T-helper 22 cell (primary cell): ENCODE measurements around the gene SETD6.
"Not testable (repeated sequence)": the region's sequence is repeated elsewhere in the genome, so short reads cannot be mapped to it uniquely, and the experiment has no call there.

Experiments
- DNase-seq: peaks from one replicate; pipeline ENCODE4 v3.0.0-alpha.2; 2020; ENCODE audit warnings: low read depth

Gene SETD6

GRCh38 chr16:58542291-58542690 lies 27.0 kb downstream of the SETD6 start:
- no peak for DNase-seq

- no peak for DNase-seq
Measured at GRCh38 chr16:58543685-58544084, 28.4 kb downstream of the SETD6 start.

DNA sequence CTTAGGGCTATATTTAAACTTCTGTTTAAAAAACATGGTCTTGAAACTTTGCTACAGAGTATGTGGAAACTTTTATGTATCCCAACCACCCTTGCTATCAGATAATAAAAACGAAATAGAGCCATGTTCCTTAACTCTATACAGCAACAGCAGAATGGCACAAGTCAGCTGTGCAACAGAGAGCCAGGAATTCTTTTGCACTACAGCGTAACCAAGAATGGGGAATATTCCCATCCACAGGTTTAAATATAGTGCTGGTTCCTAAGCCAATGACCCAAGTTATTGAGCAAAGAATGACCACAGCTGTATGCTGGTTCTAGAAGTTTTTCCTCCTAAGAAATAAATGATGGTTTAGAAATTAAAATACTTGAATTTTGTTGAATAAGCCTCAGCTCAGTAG lies 33.1 kb downstream of the SETD6 start:
- DNase-seq, result no peak

DNA sequence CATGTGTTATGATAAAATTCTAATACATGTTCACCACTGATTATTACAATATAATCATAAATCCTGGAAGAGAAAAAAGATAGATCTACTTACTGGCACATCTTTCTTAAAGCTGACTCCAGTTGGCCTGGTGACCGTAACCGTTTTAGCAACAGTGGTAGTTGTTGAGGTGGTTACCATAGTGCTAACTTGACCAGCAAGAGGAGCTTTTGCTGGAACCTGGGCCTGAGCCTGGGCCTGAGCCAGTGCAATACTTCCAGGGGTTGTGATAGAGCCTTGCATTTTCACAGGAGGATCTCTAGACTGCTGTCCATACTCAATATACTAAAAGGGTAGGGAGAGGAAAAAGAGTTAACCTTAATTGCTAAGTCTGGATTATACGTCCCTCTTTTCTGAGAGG lies 36.2 kb downstream of the SETD6 start:
- DNase-seq, result no peak

DNA sequence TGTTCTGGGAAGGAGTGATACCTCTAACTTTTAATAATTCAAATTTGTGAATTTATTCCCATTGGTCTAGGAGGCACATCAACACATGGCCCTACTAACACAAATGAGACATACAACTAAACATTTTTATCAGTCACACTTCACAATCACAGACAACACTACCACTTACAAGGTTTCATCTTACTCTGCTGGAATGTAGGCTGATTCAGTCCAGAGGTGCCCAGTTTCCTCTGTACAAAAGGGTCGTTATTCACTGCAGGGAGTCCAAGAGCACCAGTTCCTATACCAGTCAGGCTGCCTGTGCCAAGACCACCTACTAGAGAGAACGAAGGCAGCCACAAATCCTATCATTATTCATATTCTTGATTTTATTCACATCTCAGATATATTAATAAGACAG lies 41.4 kb downstream of the SETD6 start:
- DNase-seq, result no peak

DNA sequence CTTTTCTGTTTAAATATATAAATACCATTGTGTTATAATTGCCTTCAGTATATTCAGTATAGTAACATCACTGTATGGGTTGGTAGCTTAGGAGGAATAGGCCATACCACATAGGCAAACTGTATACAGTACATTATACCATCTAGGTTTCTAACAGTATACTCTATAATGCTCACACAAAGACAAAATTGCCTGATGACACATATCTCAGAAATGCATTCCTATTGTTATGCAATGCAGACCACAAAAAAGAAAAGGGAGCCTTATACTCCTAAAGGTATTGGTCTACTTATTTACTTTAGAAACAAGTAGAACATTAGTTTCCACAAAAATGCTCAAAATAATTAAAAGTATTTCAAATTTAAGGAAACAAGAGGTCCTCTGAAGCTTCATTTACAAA lies 47.9 kb downstream of the SETD6 start:
- DNase-seq, result no peak

DNA sequence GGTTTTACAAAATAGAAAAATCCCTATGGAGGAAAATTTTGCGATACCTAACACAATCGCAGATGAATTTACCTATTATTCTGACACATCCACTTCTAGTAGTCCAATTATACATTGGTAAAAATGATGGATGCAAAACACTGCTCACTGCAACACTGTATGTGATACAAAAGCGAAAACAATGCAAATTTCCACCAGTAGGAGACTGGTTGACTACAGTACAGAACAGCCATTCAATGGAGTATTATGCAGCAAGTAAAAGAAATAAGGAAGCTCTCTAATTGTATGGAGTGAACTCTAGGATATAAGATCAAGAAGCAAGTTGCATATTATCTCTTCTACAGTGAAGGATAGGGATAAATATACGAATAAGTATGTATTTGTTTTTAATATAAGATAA lies 48.5 kb downstream of the SETD6 start:
- no peak for DNase-seq

DNA sequence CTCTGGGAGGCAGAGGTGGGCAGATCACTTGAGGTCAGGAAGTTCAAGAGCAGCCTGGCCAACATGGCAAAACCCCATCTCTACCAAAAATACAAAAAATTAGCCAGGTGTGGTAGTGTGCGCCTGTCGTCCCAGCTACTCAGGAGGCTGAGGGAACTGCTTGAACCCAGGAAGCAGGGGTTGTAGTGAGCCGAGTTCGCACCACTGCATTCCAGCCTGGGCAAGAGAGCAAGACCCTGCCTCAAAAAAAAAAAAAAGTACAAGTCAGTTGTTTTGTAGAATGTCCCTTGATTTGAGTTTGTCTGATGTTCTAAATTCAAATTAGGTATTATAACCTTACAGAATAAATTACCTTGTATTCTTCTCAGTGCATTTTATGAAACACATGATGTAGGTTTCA lies 50.4 kb downstream of the SETD6 start:
- DNase-seq, result not testable (repeated sequence)
